PC-3 (cell line): ENCODE data around the gene HASPIN.

Experiments
- CTCF ChIP-seq: fragments of 300-600 bp; sonication (generic); conservative IDR thresholded peaks from 2 replicates; pipeline ENCODE4 v1.5.1; 2017; ENCODE audit warnings: antibody characterized with exemption, low read depth, mild to moderate bottlenecking, low read length
- EZH2 ChIP-seq: fragments of 300-600 bp; sonication (generic); IDR thresholded peaks from one replicate; pipeline ENCODE4 v1.6.1; 2017; ENCODE audit warnings: antibody characterized with exemption, mild to moderate bottlenecking, low read length; ENCODE audit not compliant: unreplicated experiment
- EZH2phosphoT487 ChIP-seq: fragments of 300-600 bp; sonication (generic); IDR thresholded peaks from 2 replicates; pipeline ENCODE4 v1.6.1; 2018; ENCODE audit warnings: mild to moderate bottlenecking, antibody characterized with exemption, low read length, borderline replicate concordance

GRCh38 chr17:3724378-3725077, 825 bp downstream of the HASPIN start:
- no peak for TF ChIP-seq CTCF
- no peak for TF ChIP-seq EZH2
- TF ChIP-seq EZH2phosphoT487 = no peak
